ENCODE measurements around the gene C3orf20.

DNA sequence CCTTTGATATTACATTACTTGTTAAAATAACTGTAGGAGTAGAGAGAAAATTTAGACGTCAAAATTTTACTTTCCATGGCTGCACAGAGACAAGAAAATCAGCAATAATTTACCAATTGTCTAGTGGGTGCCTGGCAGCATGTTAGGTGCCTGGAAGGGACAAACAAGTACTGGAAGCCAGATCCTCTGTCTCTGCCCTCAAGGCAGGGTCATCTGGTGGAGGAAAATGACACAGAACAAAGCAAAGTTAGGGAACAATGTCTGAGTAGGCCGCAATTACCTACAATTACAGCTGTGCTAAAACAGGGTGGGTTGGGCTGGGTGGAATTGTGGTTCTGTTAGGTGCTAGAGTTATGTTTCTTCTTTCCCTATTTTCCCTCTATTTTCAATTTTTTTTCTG lies 16.0 kb upstream of the C3orf20 start:
- TF ChIP-seq, protein P1, sequence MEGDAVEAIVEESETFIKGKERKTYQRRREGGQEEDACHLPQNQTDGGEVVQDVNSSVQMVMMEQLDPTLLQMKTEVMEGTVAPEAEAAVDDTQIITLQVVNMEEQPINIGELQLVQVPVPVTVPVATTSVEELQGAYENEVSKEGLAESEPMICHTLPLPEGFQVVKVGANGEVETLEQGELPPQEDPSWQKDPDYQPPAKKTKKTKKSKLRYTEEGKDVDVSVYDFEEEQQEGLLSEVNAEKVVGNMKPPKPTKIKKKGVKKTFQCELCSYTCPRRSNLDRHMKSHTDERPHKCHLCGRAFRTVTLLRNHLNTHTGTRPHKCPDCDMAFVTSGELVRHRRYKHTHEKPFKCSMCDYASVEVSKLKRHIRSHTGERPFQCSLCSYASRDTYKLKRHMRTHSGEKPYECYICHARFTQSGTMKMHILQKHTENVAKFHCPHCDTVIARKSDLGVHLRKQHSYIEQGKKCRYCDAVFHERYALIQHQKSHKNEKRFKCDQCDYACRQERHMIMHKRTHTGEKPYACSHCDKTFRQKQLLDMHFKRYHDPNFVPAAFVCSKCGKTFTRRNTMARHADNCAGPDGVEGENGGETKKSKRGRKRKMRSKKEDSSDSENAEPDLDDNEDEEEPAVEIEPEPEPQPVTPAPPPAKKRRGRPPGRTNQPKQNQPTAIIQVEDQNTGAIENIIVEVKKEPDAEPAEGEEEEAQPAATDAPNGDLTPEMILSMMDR (IDR thresholded peaks at IDR 0.05): no peak
- TF ChIP-seq EZH2 (IDR thresholded peaks at IDR 0.05; ENCODE audit: borderline replicate concordance, insufficient read depth, low read depth, low read length, poor library complexity, severe bottlenecking): no peak
